Measurements from ENCODE around the gene SLC47A2. TPM values are rescaled to one million over a fixed set of nuclear protein-coding genes. Genes with fewer than 3 reads are reported as not detected.

The SLC47A2 gene
- total RNA-seq, 2 experiments from 2014 or later: not detected

DNA sequence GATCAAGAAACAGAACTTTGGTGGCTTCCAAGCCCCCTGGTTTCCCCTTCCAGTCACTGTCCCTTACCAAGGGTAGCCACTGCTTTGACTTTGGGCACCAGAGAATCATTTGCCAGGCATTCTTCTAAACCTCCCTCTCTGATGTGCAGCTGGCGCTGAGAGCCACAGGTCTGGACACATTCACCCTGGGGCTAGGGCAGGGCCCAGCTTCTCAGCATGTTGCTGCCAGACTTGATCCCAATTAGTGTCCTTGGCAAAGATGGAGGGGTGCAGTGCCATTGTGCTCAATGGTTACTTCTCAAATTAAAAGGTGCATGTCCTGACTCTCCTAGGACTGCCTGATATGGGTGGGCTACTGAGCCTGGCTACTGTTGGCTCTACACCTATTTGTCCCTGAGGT is 7.6 kb upstream of the SLC47A2 start:
- Mint-ChIP-seq H3K27me3 (no peaks in the 10 kb centered on the region), H3K4me1 (peaks cover 14% of the 10 kb centered on the region), H3K36me3 (no peaks in the 10 kb centered on the region), H3K9me3 (no peaks in the 10 kb centered on the region), H3K27ac (no peak overlapping the region), H3K4me3 (no peak overlapping the region)
- DNase-seq: no peak

DNA sequence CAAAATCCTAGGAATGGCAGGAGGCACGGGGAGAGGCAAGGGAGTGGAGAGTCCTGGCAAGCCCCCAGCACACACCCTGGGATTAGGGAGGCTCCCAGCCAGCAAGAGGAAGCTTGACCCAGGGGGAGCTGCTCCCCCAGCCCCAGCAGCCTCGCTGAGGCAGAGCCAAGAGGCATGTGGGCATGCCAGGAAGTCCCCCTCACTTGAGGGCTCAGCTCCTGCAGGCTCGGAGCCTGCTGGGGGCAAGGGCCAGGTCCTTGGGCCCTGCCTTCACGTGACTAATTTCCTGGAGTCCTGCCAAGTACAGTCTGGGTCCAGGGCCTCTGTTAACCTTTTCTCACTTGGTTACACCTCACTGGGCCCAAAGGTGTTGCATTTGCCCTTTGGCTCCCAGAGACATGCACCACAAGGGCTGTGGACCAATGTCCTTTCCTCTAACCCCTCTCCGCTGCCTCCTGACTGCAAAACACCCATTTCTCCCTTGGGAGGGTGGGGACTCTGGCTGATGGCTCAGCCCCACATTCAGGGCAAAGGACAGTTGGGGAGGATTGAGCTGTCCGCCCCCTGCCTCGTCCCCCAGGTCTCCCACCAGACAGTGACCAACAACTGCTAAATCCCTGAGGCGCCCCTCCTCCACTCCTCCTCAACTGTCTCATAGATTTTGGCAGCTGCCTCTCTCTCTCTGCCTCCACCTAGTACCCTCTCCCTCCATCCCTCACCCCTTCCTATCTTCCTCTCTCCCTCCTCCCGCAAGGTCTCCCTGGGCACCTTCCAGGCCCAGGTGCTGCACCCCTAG is 4.4 kb upstream of the SLC47A2 start:
- no peaks in the 10 kb centered on the region for H3K9me3 Mint-ChIP-seq
- no peaks in the 10 kb centered on the region for H3K36me3 Mint-ChIP-seq
- H3K4me3 Mint-ChIP-seq: no peak overlapping the region
- no peaks in the 10 kb centered on the region for H3K27me3 Mint-ChIP-seq
- H3K27ac Mint-ChIP-seq: no peak overlapping the region
- peaks cover 14% of the 10 kb centered on the region for H3K4me1 Mint-ChIP-seq
- no peak for DNase-seq

DNA sequence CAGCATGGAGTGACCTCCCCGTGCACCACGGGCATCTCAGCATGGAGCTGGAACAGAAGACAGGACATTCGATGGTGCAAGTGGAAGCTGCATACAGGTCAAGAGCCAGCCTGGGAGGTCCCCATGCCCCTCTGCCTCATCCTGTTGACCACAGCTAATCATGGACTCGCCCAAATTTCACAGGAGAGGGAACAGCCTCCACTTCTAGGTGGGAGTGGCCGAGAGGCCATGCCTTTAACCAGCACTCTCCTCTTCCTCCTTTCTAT is 3.8 kb upstream of the SLC47A2 start:
- Mint-ChIP-seq H3K4me3 (no peak overlapping the region), H3K27ac (no peak overlapping the region), H3K9me3 (no peaks in the 10 kb centered on the region), H3K27me3 (no peaks in the 10 kb centered on the region), H3K4me1 (peaks cover 8% of the 10 kb centered on the region), H3K36me3 (no peaks in the 10 kb centered on the region)
- DNase-seq: no peak

DNA sequence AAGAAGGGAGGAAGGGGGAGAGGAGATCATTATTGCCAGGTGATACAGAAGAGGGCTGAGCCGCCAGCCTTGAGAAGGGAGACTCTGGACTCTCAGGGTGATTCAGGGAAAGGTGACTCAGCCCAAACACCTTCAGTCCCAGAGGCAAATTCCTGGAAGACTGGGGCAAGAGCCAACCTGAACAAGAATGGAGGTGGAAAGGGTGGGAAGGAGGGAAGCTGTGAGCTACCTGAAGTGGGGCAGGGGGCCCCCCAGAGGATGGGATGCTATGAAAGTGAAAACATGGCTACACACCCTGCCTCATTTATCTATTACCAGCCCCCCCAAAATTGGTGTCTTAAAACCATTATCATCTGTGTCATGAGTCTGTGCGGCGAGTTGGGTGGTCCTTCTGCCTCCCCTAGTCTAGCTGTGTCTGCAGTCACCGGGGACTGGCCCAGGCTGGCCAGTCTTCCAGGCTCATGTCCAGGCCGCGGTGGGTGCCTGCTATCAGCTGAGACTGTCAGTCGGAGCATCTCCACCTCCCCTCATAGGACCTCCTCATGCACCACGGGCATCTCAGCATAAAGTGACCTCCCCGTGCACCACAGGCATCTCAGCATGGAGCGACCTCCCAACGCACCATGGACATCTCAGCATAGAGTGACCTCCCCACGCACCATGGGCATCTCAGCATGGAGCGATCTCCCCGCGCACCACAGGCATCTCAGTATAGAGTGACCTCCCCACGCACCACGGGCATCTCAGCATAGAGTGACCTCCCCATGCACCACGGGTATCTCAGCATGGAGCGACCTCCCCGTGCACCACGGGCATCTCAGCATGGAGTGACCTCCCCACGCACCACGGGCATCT is 3.2 kb upstream of the SLC47A2 start:
- Mint-ChIP-seq H3K27ac (no peak overlapping the region), H3K27me3 (no peaks in the 10 kb centered on the region), H3K4me1 (peaks cover 5% of the 10 kb centered on the region), H3K36me3 (no peaks in the 10 kb centered on the region), H3K4me3 (no peak overlapping the region), H3K9me3 (no peaks in the 10 kb centered on the region)
- DNase-seq: no peak

DNA sequence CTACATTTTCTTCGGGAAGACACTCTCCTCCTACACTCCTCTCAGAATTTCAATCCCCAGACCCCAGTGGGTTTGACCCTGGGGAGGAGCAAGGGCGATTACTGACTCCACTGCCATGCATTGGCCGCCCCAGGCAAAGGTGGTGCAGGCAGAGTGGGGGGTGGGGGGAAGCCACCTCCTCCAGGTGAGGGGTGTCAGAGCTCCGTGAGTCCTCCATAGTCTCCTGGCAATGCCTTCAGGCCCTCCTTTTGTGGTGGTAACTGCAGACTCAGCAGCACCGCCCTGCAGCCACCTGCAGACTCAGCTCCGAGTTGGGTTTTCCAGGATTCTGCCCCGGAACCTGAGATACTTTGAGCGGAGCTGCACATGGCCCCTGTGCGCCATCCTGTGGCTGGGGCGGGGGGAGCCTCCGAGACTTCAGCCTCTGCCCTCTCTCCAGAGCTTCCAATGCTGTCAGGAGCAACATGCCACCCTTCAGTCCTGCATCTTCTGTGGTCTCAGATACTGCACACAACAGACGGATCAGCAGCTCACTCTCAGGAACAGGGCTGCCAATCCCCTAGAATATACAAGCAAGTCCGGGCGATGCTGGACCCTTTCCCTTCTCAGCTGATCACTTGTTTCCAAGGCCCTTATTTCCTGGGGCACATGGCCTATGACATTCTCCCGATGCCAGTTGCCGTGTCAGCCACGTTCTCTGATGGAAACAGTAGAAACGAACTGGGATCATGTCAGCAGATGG is 2.4 kb upstream of the SLC47A2 start:
- Mint-ChIP-seq H3K9me3 (no peaks in the 10 kb centered on the region), H3K4me3 (no peak overlapping the region), H3K27me3 (no peaks in the 10 kb centered on the region), H3K27ac (no peak overlapping the region), H3K36me3 (no peaks in the 10 kb centered on the region), H3K4me1 (no peaks in the 10 kb centered on the region)
- DNase-seq: no peak

DNA sequence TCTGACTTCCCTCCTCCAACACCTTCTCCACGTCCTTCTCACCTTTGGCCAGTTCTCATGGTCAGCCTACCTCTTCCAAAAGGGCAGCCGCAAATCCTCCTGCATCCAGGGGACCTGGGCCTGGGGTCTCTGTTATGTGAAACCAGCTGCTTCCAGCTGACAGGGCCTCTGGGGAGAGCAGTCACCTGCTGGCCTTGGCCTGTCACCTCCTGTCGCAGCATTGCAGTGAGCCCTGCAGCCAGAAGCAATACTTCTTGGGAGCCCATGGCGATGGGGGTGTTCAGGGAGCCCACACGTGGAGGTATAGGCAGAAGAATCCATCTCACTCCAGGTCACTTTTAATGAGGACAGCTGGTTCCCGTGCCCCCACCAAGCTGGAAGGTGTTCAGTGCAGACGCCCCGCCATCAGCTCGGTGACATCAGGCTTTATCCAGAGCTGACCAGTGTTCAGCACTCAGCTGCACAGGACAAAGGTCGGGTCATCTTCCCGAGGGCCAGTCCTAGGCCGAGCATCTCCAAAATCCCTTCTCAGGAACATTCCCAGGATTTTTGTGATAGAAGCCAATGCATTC is 1.7 kb upstream of the SLC47A2 start:
- Mint-ChIP-seq H3K4me1 (no peaks in the 10 kb centered on the region), H3K27ac (no peak overlapping the region), H3K27me3 (no peaks in the 10 kb centered on the region), H3K36me3 (no peaks in the 10 kb centered on the region), H3K4me3 (no peak overlapping the region), H3K9me3 (no peaks in the 10 kb centered on the region)
- DNase-seq: no peak

DNA sequence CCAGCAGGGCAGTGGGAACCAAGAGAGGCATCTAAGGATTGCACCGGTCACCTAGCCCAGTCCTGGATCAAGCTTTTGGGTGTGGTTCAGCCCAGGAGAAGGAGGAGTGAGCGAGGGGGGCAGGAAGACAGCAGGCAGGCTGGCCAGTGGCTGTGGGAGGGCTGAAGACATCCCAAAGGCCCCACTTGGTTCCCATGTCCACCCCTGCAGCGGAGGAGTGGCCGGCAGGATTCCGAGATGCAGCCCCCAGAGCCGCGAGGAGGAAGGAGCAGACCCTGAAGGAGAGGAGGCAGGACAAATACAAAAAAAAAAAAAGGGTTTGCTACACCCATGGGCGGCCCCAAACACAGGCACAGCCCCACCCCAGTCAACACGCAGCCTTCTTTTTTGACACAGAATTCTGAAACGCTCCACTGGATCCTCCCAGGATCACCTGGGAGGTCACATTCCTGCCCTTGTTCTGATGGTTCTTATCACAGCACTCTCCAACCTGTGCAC is 1.1 kb upstream of the SLC47A2 start:
- Mint-ChIP-seq H3K27me3 (no peaks in the 10 kb centered on the region), H3K4me3 (no peak overlapping the region), H3K36me3 (no peaks in the 10 kb centered on the region)

DNA sequence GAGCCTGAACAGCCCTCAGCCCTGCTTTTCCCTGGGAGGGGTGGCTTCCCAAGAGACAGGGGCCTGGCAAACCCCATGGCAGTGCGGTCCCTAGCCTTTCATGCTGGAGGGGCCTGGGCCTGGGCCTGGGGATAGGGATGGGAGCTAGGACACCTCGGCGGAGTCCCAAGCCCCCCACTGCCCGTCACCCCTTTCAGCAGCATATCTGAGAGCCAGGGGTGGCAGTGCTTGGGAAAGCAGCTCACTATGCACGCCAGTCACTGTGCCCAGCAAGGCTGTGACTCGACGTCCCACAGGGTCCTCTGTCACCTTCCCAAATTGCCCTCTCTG is 612 bp upstream of the SLC47A2 start:
- Mint-ChIP-seq H3K9me3 (no peaks in the 10 kb centered on the region), H3K36me3 (no peaks in the 10 kb centered on the region), H3K27ac (no peak overlapping the region), H3K4me3 (no peak overlapping the region), H3K27me3 (no peaks in the 10 kb centered on the region), H3K4me1 (no peaks in the 10 kb centered on the region)
- DNase-seq: no peak

More for the DNA sequence above, 1.1 kb upstream of the SLC47A2 start:
- no peak overlapping the region for H3K27ac Mint-ChIP-seq
- no peak for DNase-seq
- H3K4me1 Mint-ChIP-seq: no peaks in the 10 kb centered on the region
- H3K9me3 Mint-ChIP-seq: no peaks in the 10 kb centered on the region

DNA sequence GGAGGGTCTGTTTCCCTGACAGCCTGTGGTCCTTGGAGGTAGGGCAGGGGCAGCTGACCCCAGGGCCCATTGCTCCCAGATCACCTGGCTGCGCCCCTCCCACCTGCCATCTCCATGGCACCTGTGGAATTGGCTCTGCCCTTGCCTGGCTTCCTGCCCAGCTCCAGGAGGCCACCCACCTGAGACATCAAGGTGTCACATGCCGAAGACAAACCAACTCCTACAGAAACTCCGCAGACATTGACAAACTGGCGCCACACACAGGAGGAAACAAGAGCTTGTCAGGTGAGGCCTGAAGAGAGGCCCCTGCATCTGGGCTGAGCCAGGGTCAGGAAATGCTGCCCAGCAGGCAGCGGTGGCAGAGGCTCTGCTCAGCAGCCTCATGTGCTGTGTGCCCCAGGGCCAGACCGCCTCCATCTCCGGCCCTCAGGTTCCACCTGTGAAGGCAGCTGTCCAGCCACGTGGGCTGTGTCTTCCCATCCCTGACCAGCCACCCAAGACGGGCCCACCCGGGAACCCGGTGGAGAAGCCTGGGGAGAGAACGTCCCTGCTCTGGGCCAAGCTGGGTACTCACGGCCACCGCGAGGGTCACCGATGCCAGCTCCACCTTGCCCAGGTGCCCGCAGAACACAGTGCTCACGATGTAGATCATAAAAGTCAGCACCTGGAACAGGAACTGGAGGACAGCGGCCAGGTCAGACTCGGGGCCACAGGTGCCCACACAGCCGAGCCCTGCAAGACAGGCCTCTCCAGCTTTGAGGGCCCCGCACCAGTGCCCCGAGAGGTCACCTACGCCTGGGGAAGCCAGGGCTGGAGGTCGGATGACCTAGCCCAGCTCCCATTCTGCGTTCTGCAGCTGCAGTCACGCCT is 1.6 kb downstream of the SLC47A2 start:
- Mint-ChIP-seq H3K27ac (no peak overlapping the region), H3K36me3 (no peaks in the 10 kb centered on the region), H3K4me3 (no peak overlapping the region), H3K27me3 (no peaks in the 10 kb centered on the region), H3K9me3 (no peaks in the 10 kb centered on the region), H3K4me1 (no peaks in the 10 kb centered on the region)
- DNase-seq: no peak

DNA sequence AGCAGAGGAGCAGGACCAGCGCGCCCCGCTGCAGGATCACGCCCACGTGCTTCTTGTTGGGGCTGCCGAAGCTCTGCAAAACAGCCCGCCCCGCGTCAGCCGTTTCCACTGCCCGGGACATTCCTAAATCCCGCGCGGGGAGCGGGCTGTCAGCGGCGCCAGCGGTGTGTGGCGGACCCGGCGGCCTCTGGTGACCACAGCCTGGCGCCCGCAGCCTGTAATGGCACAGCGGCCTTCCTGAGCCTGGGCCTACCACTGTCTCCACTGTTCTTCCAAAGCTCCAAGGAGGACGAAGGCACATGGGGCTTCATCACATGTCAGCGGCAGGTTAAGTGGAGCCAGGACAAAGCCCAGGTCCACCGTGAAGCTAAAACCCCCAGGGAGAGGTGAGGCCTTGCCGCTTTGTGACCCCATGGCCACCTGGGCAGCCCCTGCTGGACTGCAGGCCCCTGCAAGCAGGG is 2.5 kb downstream of the SLC47A2 start:
- Mint-ChIP-seq H3K36me3 (no peaks in the 10 kb centered on the region), H3K27me3 (no peaks in the 10 kb centered on the region), H3K4me3 (no peak overlapping the region), H3K4me1 (no peaks in the 10 kb centered on the region), H3K9me3 (no peaks in the 10 kb centered on the region), H3K27ac (no peak overlapping the region)
- no peak for DNase-seq

DNA sequence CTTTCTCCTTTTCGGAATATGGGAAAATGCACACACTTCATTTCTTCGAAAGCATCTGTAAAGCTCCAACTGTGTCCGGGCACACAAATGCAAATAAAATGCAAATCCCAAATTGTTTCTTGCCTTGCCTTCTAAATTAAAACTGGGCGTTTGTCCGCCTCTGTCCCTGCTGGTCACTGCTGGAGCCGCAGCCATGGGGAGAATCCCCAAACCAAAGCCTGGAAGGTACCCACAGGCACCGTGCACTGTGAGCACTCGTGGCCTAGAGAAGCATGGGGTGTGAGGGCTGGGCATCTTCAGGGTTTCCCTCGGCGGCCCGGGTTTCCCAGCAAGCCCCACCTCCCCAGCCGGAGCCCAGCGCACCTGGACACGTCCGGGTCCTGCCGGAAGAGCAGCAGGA is 2.9 kb downstream of the SLC47A2 start:
- Mint-ChIP-seq H3K9me3 (no peaks in the 10 kb centered on the region), H3K4me1 (no peaks in the 10 kb centered on the region), H3K36me3 (no peaks in the 10 kb centered on the region), H3K27me3 (no peaks in the 10 kb centered on the region), H3K4me3 (no peak overlapping the region), H3K27ac (no peak overlapping the region)
- DNase-seq: no peak

DNA sequence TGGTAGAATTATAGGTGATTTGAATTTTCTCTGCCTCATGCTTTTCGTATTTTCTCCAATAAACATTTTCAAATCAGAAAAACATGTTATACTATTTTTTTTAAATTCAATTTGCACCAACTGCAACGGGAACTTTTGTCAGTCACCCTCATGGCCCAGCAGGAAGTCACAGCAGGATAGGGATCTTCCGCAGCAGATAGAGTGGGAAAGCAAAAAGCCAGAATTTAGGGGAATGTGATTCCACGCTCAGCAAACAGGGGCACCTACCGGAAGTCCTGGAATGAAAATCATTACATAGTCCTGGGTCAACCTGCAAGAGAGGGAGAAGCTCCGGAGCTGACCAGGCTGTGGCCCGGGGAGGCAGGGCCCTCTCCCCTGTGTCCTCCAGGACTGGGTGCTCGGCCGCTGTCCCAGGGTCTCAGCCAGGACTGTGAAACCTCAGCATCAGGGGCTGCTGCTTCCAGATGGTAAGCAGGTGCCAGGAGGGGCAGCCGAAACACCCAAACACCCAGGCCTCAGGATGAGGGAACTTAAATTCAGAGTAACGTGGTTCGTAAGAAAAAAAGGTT is 3.9 kb downstream of the SLC47A2 start:
- Mint-ChIP-seq H3K4me1 (no peaks in the 10 kb centered on the region), H3K27ac (no peak overlapping the region), H3K27me3 (no peaks in the 10 kb centered on the region), H3K9me3 (no peaks in the 10 kb centered on the region), H3K36me3 (no peaks in the 10 kb centered on the region), H3K4me3 (no peak overlapping the region)
- no peak for DNase-seq

DNA sequence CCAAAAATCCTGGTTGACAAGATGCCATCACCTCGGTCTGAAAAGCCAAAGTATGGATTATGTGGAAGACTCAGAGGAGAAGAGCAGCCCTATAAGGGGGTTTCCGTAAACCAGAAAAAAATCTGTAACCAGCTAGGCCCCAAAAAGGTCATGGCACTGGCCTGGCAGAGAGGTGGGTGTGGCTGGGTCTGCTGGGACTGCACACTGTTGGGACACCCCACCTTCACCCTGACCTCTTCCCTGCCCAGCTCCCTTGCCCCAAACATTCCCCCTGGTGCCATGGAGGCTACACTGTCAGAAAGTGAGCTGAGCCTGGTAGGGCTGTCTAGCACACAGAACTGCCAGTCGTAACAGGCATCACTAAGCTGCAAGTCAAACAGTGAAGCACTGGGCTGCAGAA is 6.5 kb downstream of the SLC47A2 start:
- H3K4me1 Mint-ChIP-seq: no peaks in the 10 kb centered on the region
- H3K4me3 Mint-ChIP-seq: no peak overlapping the region
- no peak overlapping the region for H3K27ac Mint-ChIP-seq
- no peaks in the 10 kb centered on the region for H3K36me3 Mint-ChIP-seq
- no peaks in the 10 kb centered on the region for H3K27me3 Mint-ChIP-seq
- H3K9me3 Mint-ChIP-seq: no peaks in the 10 kb centered on the region
- DNase-seq: no peak

Data from activated naive CD8-positive, alpha-beta T cell treated with anti-CD3 and anti-CD28 coated beads for 36 hours (primary cell).